ENCODE data around the gene DENND5A. TPM values are rescaled to one million over a fixed set of nuclear protein-coding genes. Genes with fewer than 3 reads are reported as not detected.
"Not testable (repeated sequence)": the region's sequence is repeated elsewhere in the genome, so short reads cannot be mapped to it uniquely, and the experiment has no call there.

Gene DENND5A
- total RNA-seq, 1 donor from 2014 or later, result 76.0 TPM

DNA sequence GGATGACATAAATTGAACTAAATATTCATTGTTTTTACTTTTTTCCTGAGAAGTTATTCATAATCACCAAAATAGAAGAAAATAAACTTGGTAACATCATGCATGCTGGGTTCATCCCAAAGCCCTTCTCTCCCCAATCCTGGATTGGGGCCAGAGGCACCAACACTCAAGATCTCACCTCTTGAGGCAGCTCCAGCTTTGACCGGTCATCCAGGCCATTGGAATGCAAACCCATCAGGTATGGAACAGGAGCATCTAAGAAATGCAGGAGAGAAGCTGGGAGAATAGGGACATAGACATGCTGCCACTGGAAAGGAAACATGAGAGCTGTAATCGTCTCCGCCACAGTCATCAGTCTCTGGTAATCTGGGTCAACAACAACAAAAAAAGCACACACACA, 71.8 kb downstream of the DENND5A start:
- no peak overlapping the region for H3K4me3 Mint-ChIP-seq
- no peaks in the 10 kb centered on the region for H3K27me3 Mint-ChIP-seq
- no peaks in the 10 kb centered on the region for H3K4me1 Mint-ChIP-seq (ENCODE audit: unreplicated experiment)
- TF ChIP-seq, protein P1, sequence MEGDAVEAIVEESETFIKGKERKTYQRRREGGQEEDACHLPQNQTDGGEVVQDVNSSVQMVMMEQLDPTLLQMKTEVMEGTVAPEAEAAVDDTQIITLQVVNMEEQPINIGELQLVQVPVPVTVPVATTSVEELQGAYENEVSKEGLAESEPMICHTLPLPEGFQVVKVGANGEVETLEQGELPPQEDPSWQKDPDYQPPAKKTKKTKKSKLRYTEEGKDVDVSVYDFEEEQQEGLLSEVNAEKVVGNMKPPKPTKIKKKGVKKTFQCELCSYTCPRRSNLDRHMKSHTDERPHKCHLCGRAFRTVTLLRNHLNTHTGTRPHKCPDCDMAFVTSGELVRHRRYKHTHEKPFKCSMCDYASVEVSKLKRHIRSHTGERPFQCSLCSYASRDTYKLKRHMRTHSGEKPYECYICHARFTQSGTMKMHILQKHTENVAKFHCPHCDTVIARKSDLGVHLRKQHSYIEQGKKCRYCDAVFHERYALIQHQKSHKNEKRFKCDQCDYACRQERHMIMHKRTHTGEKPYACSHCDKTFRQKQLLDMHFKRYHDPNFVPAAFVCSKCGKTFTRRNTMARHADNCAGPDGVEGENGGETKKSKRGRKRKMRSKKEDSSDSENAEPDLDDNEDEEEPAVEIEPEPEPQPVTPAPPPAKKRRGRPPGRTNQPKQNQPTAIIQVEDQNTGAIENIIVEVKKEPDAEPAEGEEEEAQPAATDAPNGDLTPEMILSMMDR (conservative IDR thresholded peaks at IDR 0.05), result no peak
- no peak overlapping the region for H3K27ac Mint-ChIP-seq
- peaks cover 41% of the 10 kb centered on the region for H3K36me3 Mint-ChIP-seq
- peaks cover 11% of the 10 kb centered on the region for H3K9me3 Mint-ChIP-seq
- DNase-seq (ENCODE audit: extremely low spot score, unreplicated experiment), result no peak

DNA sequence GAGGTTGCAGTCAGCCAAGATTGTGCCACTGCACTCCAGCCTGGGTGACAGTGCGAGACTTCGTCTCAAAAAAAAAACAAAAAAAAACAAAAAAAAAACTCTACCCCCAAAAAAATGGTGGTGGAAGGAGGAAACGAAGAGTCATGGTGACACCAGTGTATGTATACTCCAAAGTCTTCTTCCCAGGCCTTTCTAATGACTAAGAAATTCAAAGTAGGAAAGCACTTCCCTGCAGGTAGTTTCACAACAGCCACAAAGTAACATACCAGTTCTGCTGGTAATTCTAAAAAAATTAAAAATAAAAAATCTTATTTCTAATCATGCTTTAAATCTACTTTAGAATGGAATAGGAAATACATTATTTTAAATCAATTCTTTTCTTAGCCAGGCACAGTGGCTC, 72.6 kb downstream of the DENND5A start:
- TF ChIP-seq, protein P1 (conservative IDR thresholded peaks at IDR 0.05), result no peak
- peaks cover 46% of the 10 kb centered on the region for H3K36me3 Mint-ChIP-seq
- H3K9me3 Mint-ChIP-seq, result peaks cover 11% of the 10 kb centered on the region

GRCh38 chr11:9190326-9191016, 74.7 kb downstream of the DENND5A start:
- H3K27ac Mint-ChIP-seq; DNase-seq (ENCODE audit: extremely low spot score, unreplicated experiment); H3K4me3 Mint-ChIP-seq; H3K27me3 Mint-ChIP-seq; H3K4me1 Mint-ChIP-seq (ENCODE audit: unreplicated experiment): not testable (repeated sequence)
- Mint-ChIP-seq H3K36me3 (peaks cover 51% of the 10 kb centered on the region), H3K9me3 (peaks cover 11% of the 10 kb centered on the region)

More for the DNA sequence above, 72.6 kb downstream of the DENND5A start:
- Mint-ChIP-seq H3K27ac (no peak overlapping the region), H3K4me1 (ENCODE audit: unreplicated experiment) (no peaks in the 10 kb centered on the region), H3K27me3 (no peaks in the 10 kb centered on the region), H3K4me3 (no peak overlapping the region)
- no peak for DNase-seq (ENCODE audit: extremely low spot score, unreplicated experiment)

DNA sequence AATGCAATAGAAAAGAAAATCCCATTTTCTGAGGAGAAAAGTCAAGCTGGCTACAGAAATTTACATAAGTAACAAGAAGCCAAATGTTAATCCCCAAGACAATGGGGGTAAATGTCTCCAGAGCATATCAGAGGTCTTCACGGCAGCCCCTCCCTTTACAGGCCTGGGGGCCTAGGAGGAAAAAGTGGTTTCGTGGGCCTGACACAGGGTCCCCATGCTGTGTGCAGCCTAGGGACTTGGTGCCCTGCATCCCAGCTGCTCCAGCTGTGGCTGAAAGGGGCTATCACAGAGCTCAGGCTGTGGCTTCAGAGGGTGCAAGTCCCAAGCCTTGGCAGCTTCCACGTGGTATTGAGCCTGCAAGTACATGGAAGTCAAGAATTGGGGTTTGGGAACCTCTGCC, 76.3 kb downstream of the DENND5A start:
- not testable (repeated sequence) for H3K4me1 Mint-ChIP-seq (ENCODE audit: unreplicated experiment); H3K4me3 Mint-ChIP-seq; H3K27ac Mint-ChIP-seq; DNase-seq (ENCODE audit: extremely low spot score, unreplicated experiment); H3K27me3 Mint-ChIP-seq
- Mint-ChIP-seq H3K9me3 (peaks cover 11% of the 10 kb centered on the region), H3K36me3 (peaks cover 54% of the 10 kb centered on the region)

GRCh38 chr11:9187616-9188015, 77.5 kb downstream of the DENND5A start:
- Mint-ChIP-seq H3K9me3 (peaks cover 11% of the 10 kb centered on the region), H3K36me3 (peaks cover 46% of the 10 kb centered on the region), H3K4me3 (no peak overlapping the region), H3K27ac (no peak overlapping the region), H3K4me1 (ENCODE audit: unreplicated experiment) (no peaks in the 10 kb centered on the region), H3K27me3 (no peaks in the 10 kb centered on the region)
- no peak for DNase-seq (ENCODE audit: extremely low spot score, unreplicated experiment)
- TF ChIP-seq, protein P1 (conservative IDR thresholded peaks at IDR 0.05), result no peak

DNA sequence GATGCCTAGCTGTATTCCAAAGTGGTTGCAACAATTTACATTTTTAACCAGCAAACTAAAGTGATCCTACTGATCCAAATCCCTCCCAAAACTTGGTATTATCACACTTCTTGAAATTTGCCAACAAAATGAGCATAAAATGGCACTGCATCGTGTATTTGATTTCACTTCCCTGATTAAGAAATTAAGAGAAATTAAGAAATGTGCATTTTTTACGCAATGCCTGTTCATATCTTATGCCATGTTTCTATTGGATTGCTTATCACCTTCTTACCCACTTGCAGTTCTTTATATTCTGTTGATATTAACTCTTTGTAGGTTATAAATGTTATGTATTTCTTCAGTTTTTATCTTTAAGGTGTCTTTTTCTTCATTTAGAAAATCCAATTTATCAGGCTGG, 80.6 kb downstream of the DENND5A start:
- Mint-ChIP-seq H3K4me1 (ENCODE audit: unreplicated experiment) (no peaks in the 10 kb centered on the region), H3K4me3 (no peak overlapping the region), H3K27ac (no peak overlapping the region), H3K27me3 (no peaks in the 10 kb centered on the region), H3K9me3 (no peaks in the 10 kb centered on the region), H3K36me3 (peaks cover 40% of the 10 kb centered on the region)
- TF ChIP-seq, protein P1 (conservative IDR thresholded peaks at IDR 0.05), result no peak
- DNase-seq (ENCODE audit: extremely low spot score, unreplicated experiment), result no peak
